Esophagus (tissue), 2 donors: ENCODE results near the gene ST6GALNAC4. TPM values are rescaled to one million over a fixed set of nuclear protein-coding genes. Genes with fewer than 3 reads are reported as not detected.

Experiments
- H3K27ac ChIP-seq, 2 donors: one replicate each; pipeline ENCODE4 v1.5.1; 2013; ENCODE audit warnings: low read depth in 2 of 2, mild to moderate bottlenecking in 2 of 2, inconsistent platforms in 1 of 2, low read length in 1 of 2, moderate library complexity in 1 of 2
- H3K27me3 ChIP-seq, 2 donors: one replicate each; pipeline ENCODE4 v1.6.1; 2013; ENCODE audit warnings: low read length in 2 of 2, control low read depth in 1 of 2, mild to moderate bottlenecking in 1 of 2; ENCODE audit not compliant: insufficient read depth in 2 of 2, control insufficient read depth in 1 of 2
- H3K36me3 ChIP-seq, 2 donors: one replicate each; pipeline ENCODE4 v1.6.1; 2013; ENCODE audit warnings: low read length in 1 of 2; ENCODE audit not compliant: control insufficient read depth in 2 of 2, insufficient read depth in 2 of 2
- H3K4me1 ChIP-seq, 2 donors: one replicate each; pipeline ENCODE4 v1.6.1; 2013; ENCODE audit warnings: low read length in 1 of 2; ENCODE audit not compliant: control insufficient read depth in 2 of 2, insufficient read depth in 2 of 2
- H3K4me3 ChIP-seq, 2 donors: one replicate each; pipeline ENCODE4 v1.5.1; 2013; ENCODE audit warnings: low read length in 2 of 2, mild to moderate bottlenecking in 2 of 2, low read depth in 1 of 2, moderate library complexity in 1 of 2
- H3K9me3 ChIP-seq, 2 donors: one replicate each; pipeline ENCODE4 v1.6.1; 2013; ENCODE audit warnings: mild to moderate bottlenecking in 2 of 2, low read depth in 1 of 2, low read length in 1 of 2, moderate library complexity in 1 of 2; ENCODE audit not compliant: control insufficient read depth in 2 of 2, insufficient read depth in 1 of 2
- WGBS, 2 donors: extraction: QIAGEN DNeasy Blood & Tissue Kit; methylation state at CpG; one replicate each; pipeline ENCODE4 v1.1.7; 2013; 5-methylcytosine and 5-hydroxymethylcytosine counted together
- polyA plus RNA-seq, 2 donors: library from polyadenylated mRNA; stranded (reverse); fragments of 200-250 nt; gene quantifications; one replicate each; pipeline ENCODE4 v1.2.3, GENCODE V29; 2013
- donor health status: healthy with polysubstance abuse.
- donor health status: Bipolar disorder and iron deficiency.

ST6GALNAC4 gene
- polyA plus RNA-seq, 2 donors, result 4.6 to 15.3 TPM

GRCh38 chr9:127949827-127950512 lies 33.1 kb upstream of the ST6GALNAC4 start:
- Histone ChIP-seq H3K36me3 (peaks cover 0 to 41% of the 10 kb centered on the region in 2 donors), H3K4me3 (no peak overlapping the region), H3K9me3 (no peaks in the 10 kb centered on the region), H3K27ac (peak overlapping the region in 1 of 2 donors; percentile 6), H3K27me3 (no peaks in the 10 kb centered on the region), H3K4me1 (peaks cover 0 to 27% of the 10 kb centered on the region in 2 donors)
- WGBS, 2 donors, result 69 to 73% methylated on average over 17 of the region's 17 CpGs

DNA sequence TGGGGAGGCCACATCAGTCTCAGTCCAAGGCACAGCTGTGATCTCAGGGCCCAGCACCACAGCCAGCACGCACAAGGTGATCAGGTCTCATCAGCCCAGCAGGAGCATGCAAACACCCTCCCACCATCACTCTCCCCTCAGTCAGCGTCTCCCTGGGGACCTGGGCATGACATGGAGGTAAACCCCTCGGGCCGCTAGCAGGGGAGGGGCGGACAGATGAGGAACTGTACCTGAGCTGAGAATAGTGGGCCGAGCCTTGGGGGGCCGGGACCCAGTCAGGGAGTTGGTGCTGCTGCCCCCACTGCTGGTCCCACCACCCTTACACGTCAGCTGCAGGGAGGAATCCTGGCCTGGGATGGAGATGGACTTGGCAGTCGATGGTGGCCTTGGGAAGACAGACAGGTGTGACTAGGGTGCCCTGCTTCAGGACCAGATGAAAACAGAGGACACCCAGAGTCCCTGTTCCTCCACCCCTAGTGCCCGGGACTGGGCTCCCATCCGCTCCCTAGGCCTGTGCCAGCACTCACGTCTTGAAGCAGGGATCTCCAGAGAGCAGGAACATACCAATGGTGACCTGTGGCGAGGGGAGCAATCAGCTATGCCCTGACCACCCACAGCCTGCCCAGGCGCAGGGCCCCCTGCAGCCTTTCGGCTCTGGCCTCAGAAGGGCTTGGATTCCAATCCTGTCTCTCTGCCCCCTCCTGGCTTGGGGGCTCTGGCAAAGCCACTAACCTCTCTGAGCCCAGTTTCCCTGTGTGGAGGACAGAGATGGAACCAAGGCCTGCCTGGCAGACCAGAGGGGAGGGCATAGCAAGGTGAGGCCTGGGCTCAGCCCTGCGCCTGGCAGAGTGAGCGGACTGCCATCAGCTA lies 31.2 kb upstream of the ST6GALNAC4 start:
- 83 to 85% methylated on average over 17 of the region's 17 CpGs for WGBS, 2 donors
- H3K9me3 ChIP-seq, result no peaks in the 10 kb centered on the region
- H3K36me3 ChIP-seq, result peaks cover 0 to 50% of the 10 kb centered on the region in 2 donors
- no peak overlapping the region for H3K27ac ChIP-seq
- no peak overlapping the region for H3K4me3 ChIP-seq
- H3K27me3 ChIP-seq, result no peaks in the 10 kb centered on the region
- H3K4me1 ChIP-seq, result peaks cover 0 to 12% of the 10 kb centered on the region in 2 donors

- Histone ChIP-seq H3K27me3 (no peaks in the 10 kb centered on the region), H3K4me1 (peaks cover 3 to 6% of the 10 kb centered on the region in 2 donors), H3K4me3 (no peak overlapping the region), H3K27ac (no peak overlapping the region), H3K9me3 (no peaks in the 10 kb centered on the region), H3K36me3 (peaks cover 0 to 58% of the 10 kb centered on the region in 2 donors)
- WGBS, 2 donors, result 65 to 69% methylated on average over 3 of the region's 3 CpGs
Measured at GRCh38 chr9:127946728-127947127, 29.9 kb upstream of the ST6GALNAC4 start.

DNA sequence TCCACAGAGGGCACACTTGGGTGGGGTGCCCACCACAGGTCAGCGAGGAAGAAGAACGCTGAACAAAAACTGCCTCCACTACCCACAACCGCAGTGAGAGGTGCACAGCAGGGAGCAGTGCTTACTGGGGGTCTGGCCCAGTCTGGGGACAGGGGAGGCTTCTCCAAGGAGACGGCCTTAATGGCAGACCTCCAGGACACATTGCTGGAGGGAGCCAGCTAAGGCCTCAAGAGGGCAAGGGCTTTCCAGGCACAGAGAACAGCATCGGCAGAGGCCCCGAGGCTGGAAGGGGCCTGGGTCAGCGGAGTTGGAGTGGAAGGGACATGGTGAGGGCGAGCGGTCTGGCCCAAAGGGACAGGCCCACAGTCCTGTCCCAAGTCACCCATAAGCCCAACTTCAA lies 29.1 kb upstream of the ST6GALNAC4 start:
- 83 to 84% methylated on average over 9 of the region's 9 CpGs for WGBS, 2 donors
- H3K36me3 ChIP-seq, result peaks cover 0 to 60% of the 10 kb centered on the region in 2 donors
- no peak overlapping the region for H3K4me3 ChIP-seq
- H3K4me1 ChIP-seq, result peaks cover 3 to 6% of the 10 kb centered on the region in 2 donors
- H3K9me3 ChIP-seq, result no peaks in the 10 kb centered on the region
- no peak overlapping the region for H3K27ac ChIP-seq
- no peaks in the 10 kb centered on the region for H3K27me3 ChIP-seq

DNA sequence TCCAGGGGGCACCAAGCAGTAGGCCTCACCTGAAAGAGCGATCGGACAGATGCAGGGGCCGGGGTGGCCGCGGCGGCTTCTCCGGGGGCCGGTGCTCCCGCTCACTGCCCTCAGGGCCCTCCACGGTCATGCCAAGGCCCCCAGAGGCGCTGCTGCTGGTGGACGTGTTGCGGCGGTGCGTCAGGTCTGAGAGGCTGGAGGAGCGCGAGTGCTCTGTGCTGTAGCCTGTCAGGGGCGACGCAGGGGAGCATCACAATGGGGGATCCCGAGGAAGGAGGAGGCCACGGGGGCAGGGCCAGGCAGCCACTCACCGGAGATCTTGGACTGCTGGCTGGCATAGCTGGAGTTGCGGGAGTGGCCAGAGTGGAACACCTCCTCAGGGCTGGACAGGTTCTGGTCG lies 28.5 kb upstream of the ST6GALNAC4 start:
- WGBS, 2 donors, result 87 to 90% methylated on average over 24 of the region's 24 CpGs
- H3K27ac ChIP-seq, result no peak overlapping the region

GRCh38 chr9:127944586-127945218 lies 27.9 kb upstream of the ST6GALNAC4 start:
- 90 to 93% methylated on average over 38 of the region's 38 CpGs for WGBS, 2 donors
- H3K36me3 ChIP-seq, result peaks cover 0 to 61% of the 10 kb centered on the region in 2 donors
- peaks cover 0 to 3% of the 10 kb centered on the region in 2 donors for H3K4me1 ChIP-seq
- no peak overlapping the region for H3K4me3 ChIP-seq
- H3K9me3 ChIP-seq, result no peaks in the 10 kb centered on the region
- H3K27me3 ChIP-seq, result no peaks in the 10 kb centered on the region
- no peak overlapping the region for H3K27ac ChIP-seq

More for the DNA sequence above, 28.5 kb upstream of the ST6GALNAC4 start:
- Histone ChIP-seq H3K4me1 (peaks cover 0 to 3% of the 10 kb centered on the region in 2 donors), H3K4me3 (no peak overlapping the region), H3K9me3 (no peaks in the 10 kb centered on the region), H3K36me3 (peaks cover 0 to 58% of the 10 kb centered on the region in 2 donors), H3K27me3 (no peaks in the 10 kb centered on the region)

DNA sequence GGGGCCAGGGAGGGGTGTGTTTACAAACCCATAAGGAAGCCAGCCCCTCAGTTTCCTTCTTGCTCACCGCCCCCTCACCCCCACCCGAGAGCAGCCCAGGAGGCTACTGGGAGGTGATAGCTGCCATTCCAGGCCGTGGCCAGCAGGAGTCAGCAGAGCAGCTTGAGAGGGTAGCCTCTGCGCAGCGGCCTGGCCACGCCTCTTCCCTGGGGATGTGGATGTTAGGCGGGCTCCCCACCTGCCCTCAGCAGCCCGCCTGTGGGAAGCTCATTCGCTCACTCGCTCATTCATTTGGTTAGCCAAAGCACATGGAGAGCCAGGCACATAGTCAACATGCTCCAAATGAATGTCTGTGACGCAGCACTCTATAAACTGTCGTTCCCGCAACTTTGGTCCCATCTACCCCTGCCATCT lies 26.9 kb upstream of the ST6GALNAC4 start:
- peak overlapping the region in 1 of 2 donors; percentile 39 for H3K27ac ChIP-seq

GRCh38 chr9:127943011-127943662 lies 26.3 kb upstream of the ST6GALNAC4 start:
- H3K4me3 ChIP-seq, result no peak overlapping the region
- peaks cover 0 to 3% of the 10 kb centered on the region in 2 donors for H3K4me1 ChIP-seq
- H3K9me3 ChIP-seq, result no peaks in the 10 kb centered on the region
- WGBS, 2 donors, result 77 to 80% methylated on average over 14 of the region's 14 CpGs
- H3K36me3 ChIP-seq, result peaks cover 0 to 48% of the 10 kb centered on the region in 2 donors
- H3K27ac ChIP-seq, result peak overlapping the region in 1 of 2 donors; percentile 39
- no peaks in the 10 kb centered on the region for H3K27me3 ChIP-seq

More for the DNA sequence above, 26.9 kb upstream of the ST6GALNAC4 start:
- H3K27me3 ChIP-seq, result no peaks in the 10 kb centered on the region
- H3K9me3 ChIP-seq, result no peaks in the 10 kb centered on the region
- peaks cover 0 to 54% of the 10 kb centered on the region in 2 donors for H3K36me3 ChIP-seq
- peaks cover 0 to 3% of the 10 kb centered on the region in 2 donors for H3K4me1 ChIP-seq
- no peak overlapping the region for H3K4me3 ChIP-seq
- WGBS, 2 donors, result 31 to 35% methylated on average over 12 to 13 of the region's 13 CpGs
